ENCODE results near the gene OAF.

The OAF gene

GRCh38 chr11:120239713-120240640 is 29.1 kb downstream of the OAF start, which contains the start of gene POU2F3:
Gene POU2F3, plus strand, starts transcription at chr11:120240140. Its CDS starts 204 bp downstream, at chr11:120240344.
- no peak within 1 kb of the TSS for H3K4me3 ChIP-seq (ENCODE audit: low read depth, low read length)
- no peak for TF ChIP-seq CTCF (IDR thresholded peaks at IDR 0.05; ENCODE audit: low read depth, low read length)

GRCh38 chr11:120240866-120241265 is 30.0 kb downstream of the OAF start:
- TF ChIP-seq CTCF (IDR thresholded peaks at IDR 0.05; ENCODE audit: low read depth, low read length): no peak
- H3K4me3 ChIP-seq (ENCODE audit: low read depth, low read length): no peak overlapping the region

- no peak overlapping the region for H3K4me3 ChIP-seq (ENCODE audit: low read depth, low read length)
- no peak for TF ChIP-seq CTCF (IDR thresholded peaks at IDR 0.05; ENCODE audit: low read depth, low read length)
Measured at GRCh38 chr11:120241277-120241676, 30.4 kb downstream of the OAF start.

- TF ChIP-seq CTCF (IDR thresholded peaks at IDR 0.05; ENCODE audit: low read depth, low read length): no peak
- H3K4me3 ChIP-seq (ENCODE audit: low read depth, low read length): no peak overlapping the region
Measured at GRCh38 chr11:120243221-120243620, 32.4 kb downstream of the OAF start.

- TF ChIP-seq CTCF (IDR thresholded peaks at IDR 0.05; ENCODE audit: low read depth, low read length): no peak
- no peak overlapping the region for H3K4me3 ChIP-seq (ENCODE audit: low read depth, low read length)
Measured at GRCh38 chr11:120244476-120245365, 33.9 kb downstream of the OAF start.

- H3K4me3 ChIP-seq (ENCODE audit: low read depth, low read length): no peak overlapping the region
- no peak for TF ChIP-seq CTCF (IDR thresholded peaks at IDR 0.05; ENCODE audit: low read depth, low read length)
Measured at GRCh38 chr11:120245434-120245833, 34.6 kb downstream of the OAF start.
